ENCODE results near the gene AP4M1.
A peak's percentile ranks its signal among the peaks of the same experiment; 100 is the strongest.

The AP4M1 gene

DNA sequence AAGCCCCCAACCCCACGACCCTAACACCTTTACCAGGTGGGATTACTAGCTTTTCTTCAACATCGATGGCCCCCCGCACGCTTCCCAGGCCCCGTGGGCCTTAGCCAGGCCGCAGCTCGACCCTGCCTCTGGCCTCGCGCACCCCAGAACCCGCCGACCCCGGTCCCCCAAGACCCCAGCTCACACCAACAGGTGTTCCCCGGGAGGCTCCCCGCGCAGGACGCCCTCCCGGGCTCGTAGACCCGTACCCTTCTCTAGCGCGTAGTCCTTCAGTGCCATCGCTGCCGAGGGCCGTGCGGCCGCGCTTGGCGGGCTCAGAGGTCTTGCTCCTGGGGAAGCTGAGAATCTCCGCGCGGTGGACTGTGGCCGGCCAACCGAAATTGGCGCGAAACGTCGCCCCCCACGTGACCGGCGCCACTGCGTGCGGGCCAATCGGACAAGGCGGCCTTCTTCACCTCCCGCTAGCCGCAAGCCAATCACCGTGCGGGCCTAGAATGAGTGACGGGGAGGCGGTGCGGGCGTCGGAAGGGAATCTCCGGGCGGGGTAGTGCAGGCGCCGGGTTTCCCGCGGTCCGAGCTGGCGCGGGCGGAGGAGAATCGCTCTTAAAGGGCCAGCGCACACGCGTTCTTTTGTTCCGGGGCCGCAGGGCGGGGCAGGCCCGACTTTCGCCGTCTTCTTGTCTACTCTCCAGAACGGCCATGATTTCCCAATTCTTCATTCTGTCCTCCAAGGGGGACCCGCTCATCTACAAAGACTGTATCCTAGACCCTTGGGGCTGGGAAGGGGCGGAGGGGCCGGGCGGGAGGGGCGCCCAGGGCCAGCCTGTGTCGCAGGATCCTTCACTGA, at the start of gene AP4M1, which contains the start of gene MCM7:
Gene AP4M1, plus strand, starts transcription at position 628 of the 847 bp plus-strand sequence. Its CDS starts 72 bp downstream, at position 700.
Gene MCM7, minus strand, starts transcription at position 382 of the 847 bp plus-strand sequence. Its CDS starts 103 bp downstream, at position 279.
- peak; percentile 99 to 100 for DNase-seq

DNA sequence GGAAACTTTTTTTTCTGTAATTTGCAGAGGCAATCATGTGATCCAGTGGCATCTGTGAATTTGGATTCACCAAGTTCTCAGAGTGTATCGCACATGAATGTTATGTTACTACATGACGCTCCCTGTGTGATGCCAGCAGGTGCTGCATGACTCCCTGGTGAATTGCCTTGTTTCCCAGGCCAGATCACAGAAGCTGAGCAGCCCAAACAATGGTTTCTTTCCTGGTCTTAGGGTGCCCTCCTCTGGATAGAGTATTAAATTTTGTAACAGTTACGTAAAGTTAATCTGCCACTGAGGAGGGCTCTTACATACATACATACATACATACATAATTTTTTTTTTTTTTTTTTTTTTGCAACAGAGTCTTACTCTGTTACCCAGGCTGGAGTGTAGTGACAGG, 48.2 kb upstream of the AP4M1 start:
- DNase-seq = peak; percentile 83 to 94

GRCh38 chr7:100057006-100057405, 44.4 kb upstream of the AP4M1 start:
- DNase-seq = no peak

GRCh38 chr7:100059251-100059739, 42.1 kb upstream of the AP4M1 start:
- no peak for DNase-seq

GRCh38 chr7:100061518-100062193, 39.8 kb upstream of the AP4M1 start:
- no peak for DNase-seq

DNA sequence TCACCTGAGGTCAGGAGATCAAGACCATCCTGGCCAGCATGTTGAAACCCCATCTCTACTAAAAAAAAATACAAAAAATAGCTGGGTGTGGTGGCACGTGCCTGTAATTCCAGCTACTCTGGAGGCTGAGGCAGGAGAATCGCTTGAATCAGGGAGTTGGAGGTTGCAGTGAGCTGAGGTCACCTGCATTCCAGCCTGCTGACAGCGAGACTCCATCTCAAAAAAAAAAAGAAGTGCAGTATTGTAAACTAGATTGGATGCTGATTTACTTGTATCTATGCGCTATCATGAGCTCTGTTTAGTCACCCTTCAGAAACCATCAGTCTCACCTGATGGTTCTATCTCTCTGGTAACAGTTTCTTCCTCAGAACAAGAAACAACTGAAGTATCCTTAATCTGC, 38.1 kb upstream of the AP4M1 start:
- DNase-seq = no peak

DNA sequence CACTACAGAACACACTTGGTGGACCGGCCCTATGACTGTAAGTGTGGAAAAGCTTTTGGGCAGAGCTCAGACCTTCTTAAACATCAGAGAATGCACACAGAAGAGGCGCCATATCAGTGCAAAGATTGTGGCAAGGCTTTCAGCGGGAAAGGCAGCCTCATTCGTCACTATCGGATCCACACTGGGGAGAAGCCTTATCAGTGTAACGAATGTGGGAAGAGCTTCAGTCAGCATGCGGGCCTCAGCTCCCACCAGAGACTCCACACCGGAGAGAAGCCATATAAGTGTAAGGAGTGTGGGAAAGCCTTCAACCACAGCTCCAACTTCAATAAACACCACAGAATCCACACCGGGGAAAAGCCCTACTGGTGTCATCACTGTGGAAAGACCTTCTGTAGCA, 37.3 kb upstream of the AP4M1 start:
- no peak for DNase-seq

- no peak for DNase-seq
Measured at GRCh38 chr7:100065452-100066186, 35.8 kb upstream of the AP4M1 start.

DNA sequence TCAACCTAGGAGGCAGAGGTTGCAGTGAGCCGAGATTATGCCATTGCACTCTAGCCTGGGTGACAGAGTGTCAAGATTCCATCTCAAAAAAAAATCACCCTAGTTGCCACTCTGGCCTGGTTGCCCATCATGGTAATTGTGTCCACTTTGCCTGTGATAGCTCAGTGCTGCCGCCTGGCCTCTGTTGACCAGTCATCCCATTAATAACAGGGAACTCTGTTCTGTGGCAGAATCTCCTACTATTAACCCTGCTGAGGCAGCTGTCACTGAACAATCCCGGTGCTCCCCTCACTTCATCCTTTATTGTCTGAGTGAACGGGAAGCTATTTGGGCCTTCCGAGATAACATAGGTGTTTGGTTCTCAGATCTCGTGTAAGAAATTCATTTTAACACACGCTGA, 34.5 kb upstream of the AP4M1 start:
- no peak for DNase-seq

GRCh38 chr7:100069991-100070390, 31.5 kb upstream of the AP4M1 start:
- DNase-seq = no peak

GRCh38 chr7:100071018-100071723, 30.3 kb upstream of the AP4M1 start:
- DNase-seq = no peak

DNA sequence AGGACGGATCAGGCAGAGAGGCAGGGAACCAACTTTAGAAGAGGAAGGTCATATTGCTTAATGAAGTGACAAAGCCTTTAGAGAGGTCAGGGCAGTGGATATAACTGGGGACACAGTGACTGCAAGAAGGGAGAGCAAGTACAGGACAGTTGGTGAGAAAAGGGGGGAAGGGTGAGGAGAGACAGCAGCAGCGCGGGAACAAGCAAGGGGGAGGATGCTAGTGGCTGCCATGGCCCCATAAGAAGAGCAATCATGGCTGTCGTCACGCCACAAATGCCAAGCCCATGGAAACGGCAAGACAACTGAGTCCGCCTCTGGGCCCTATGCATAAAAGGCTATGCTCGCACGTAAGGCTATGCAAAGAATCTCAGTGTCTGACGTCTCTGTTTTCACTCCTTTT, 29.0 kb upstream of the AP4M1 start:
- DNase-seq = no peak

- no peak for DNase-seq
Measured at GRCh38 chr7:100074841-100075240, 26.6 kb upstream of the AP4M1 start.

DNA sequence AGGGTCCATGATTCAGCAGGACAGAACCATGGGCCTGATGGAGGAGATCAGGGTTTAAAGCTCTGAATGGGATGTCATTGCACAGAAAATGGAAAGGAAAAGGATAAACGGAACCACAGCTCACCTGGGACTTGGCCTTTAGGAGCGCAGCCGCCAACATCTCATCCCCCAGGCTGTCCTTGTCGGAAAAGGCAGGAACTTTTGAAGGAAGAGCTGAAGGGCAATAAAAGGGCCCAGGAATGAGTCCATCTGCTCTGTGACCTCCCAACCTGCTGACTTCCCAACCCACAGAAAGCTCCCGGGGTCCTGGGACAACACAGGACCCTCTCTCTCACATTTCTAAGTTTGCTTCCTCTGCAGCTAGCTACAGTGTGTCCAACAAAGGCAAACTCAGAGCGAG, 26.0 kb upstream of the AP4M1 start:
- DNase-seq = no peak

- DNase-seq = no peak
Measured at GRCh38 chr7:100077205-100077604, 24.2 kb upstream of the AP4M1 start.

DNA sequence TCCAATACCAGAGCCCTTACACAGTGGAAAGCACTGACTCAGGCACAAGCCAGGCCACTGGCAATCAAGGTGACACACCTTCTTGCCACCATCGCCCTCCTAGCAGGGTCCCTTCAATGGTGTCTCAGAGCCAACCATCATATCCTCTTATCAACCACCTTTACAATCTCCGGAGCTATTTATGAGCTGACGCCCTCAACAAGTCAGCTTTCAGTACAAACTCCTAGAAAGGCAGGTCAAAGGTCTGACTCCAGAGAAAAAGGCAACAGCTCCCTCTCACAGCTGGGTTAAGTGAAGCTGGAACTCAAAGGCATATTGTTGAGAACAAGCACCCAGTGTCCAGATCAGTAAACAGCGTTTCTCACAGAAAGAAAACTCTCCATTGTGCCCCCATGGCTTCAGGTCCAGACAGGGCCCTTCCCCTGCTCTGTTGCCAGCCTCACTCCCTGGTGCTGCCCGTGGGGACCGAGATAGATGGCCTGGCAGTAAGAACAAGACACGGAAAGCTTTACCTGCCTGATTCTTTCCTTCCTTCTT, 22.4 kb upstream of the AP4M1 start:
- DNase-seq = no peak

DNA sequence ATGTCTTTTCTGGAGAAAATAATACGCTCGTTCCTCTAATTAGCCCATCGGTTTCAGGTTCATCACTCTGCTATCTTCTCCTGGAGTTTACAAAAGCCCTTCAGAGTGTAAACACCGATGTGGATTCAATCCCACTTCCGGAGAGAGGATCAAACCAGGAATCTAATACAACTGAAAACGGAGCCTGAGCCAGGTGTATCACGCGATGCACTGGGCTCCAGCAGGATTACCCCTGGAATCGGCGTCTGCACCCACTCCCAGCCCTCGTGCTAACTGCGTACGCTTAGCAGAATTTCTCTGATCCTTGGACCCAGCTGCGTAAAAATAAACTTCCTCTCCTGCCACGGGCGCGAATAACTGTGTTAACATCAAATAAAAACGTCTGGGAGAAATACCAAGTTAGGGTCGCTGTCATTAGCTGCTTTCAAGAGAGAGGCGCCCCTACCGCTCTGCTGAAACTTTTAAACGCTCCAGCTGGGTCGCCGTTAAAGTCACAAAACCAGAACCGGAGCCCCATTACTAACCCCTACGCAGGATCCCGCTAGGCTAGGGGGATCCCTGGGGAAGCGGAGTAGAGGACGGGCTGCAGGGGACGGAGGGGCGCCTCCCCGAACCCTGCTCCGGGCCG, 20.4 kb upstream of the AP4M1 start:
- DNase-seq = peak; percentile 16 to 43

GRCh38 chr7:100081535-100082102, 19.8 kb upstream of the AP4M1 start, which contains the start of gene ZNF3:
Gene ZNF3, minus strand, starts transcription at chr7:100081723. Its CDS starts 4,366 bp downstream, at chr7:100077357.
- peak; percentile 98 to 99 for DNase-seq

DNA sequence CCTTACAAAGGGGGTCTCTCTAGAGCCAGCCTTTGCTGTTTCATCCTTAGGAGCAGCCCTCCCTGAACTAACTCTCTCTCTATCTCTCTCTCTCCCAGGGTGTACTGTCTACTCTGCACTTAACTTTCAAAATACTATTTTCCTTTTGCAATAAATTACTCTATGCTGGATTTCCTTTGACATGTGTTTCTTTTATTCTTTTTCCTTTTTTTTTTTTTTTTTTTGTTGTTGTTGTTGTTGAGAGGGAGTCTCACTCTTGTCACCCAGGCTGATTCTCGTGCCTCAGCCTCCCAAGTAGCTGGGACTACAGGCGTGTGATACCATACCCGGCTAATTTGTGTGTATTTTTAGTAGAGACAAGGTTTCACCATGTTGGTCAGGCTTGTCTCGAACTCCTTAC, 18.5 kb upstream of the AP4M1 start:
- DNase-seq = no peak

- no peak for DNase-seq
Measured at GRCh38 chr7:100085515-100085914, 15.9 kb upstream of the AP4M1 start.

GRCh38 chr7:100087055-100087750, 14.2 kb upstream of the AP4M1 start:
- DNase-seq = no peak
